Activated T-cell treated with anti-CD3 and anti-CD28 coated beads, Interleukin-2, amount 50 U/mL, for 1 hour (primary cell): ENCODE measurements around the gene FAM204A.

ENCODE experiments used
- DNase-seq: peaks from one replicate; pipeline ENCODE4 v3.0.0-alpha.2; 2020

FAM204A gene

GRCh38 chr10:118341791-118342637 lies at the start of gene FAM204A:
FAM204A (minus strand) TSS chr10:118342324; CDS start chr10:118336415, 5,909 bp downstream.
- peak; percentile 98 for DNase-seq

- DNase-seq, result no peak
These were observed 41.6 kb upstream of the FAM204A start for GRCh38 chr10:118383699-118384098.

- no peak for DNase-seq
These were observed 41.1 kb upstream of the FAM204A start for GRCh38 chr10:118383063-118383689.

GRCh38 chr10:118374404-118374803 lies 32.3 kb upstream of the FAM204A start:
- DNase-seq, result no peak

- no peak for DNase-seq
These were observed 31.7 kb upstream of the FAM204A start for GRCh38 chr10:118373786-118374185.

GRCh38 chr10:118370499-118370898 lies 28.4 kb upstream of the FAM204A start:
- no peak for DNase-seq

GRCh38 chr10:118369641-118370205 lies 27.6 kb upstream of the FAM204A start:
- DNase-seq, result no peak

GRCh38 chr10:118365702-118366101 lies 23.6 kb upstream of the FAM204A start:
- DNase-seq, result no peak

- DNase-seq, result no peak
These were observed 20.0 kb upstream of the FAM204A start for GRCh38 chr10:118362103-118362502.

GRCh38 chr10:118358327-118358726 lies 16.2 kb upstream of the FAM204A start:
- no peak for DNase-seq

- DNase-seq, result no peak
These were observed 15.7 kb upstream of the FAM204A start for GRCh38 chr10:118357841-118358240.

- no peak for DNase-seq
These were observed 14.5 kb upstream of the FAM204A start for GRCh38 chr10:118356628-118357027.

GRCh38 chr10:118355234-118355633 lies 13.1 kb upstream of the FAM204A start:
- DNase-seq, result no peak

- no peak for DNase-seq
These were observed 7.1 kb upstream of the FAM204A start for GRCh38 chr10:118349235-118349634.

- DNase-seq, result no peak
These were observed 1.4 kb upstream of the FAM204A start for GRCh38 chr10:118343549-118343948.

- no peak for DNase-seq
These were observed 991 bp upstream of the FAM204A start for GRCh38 chr10:118343115-118343514.

- DNase-seq, result no peak
These were observed 505 bp upstream of the FAM204A start for GRCh38 chr10:118342638-118343020.

GRCh38 chr10:118340486-118340885 lies 1.6 kb downstream of the FAM204A start:
- DNase-seq, result no peak

GRCh38 chr10:118339111-118339510 lies 3.0 kb downstream of the FAM204A start:
- DNase-seq, result no peak

- DNase-seq, result no peak
These were observed 4.8 kb downstream of the FAM204A start for GRCh38 chr10:118337356-118337755.

- no peak for DNase-seq
These were observed 8.3 kb downstream of the FAM204A start for GRCh38 chr10:118333871-118334270.

GRCh38 chr10:118332948-118333710 lies 9.0 kb downstream of the FAM204A start:
- no peak for DNase-seq

- no peak for DNase-seq
These were observed 9.9 kb downstream of the FAM204A start for GRCh38 chr10:118332236-118332635.
